Measurements from ENCODE around the gene SPC24. TPM values are rescaled to one million over a fixed set of nuclear protein-coding genes. Genes with fewer than 3 reads are reported as not detected.

The SPC24 gene
- total RNA-seq, 2 donors from 2014 or later, result 35.4 to 50.0 TPM

DNA sequence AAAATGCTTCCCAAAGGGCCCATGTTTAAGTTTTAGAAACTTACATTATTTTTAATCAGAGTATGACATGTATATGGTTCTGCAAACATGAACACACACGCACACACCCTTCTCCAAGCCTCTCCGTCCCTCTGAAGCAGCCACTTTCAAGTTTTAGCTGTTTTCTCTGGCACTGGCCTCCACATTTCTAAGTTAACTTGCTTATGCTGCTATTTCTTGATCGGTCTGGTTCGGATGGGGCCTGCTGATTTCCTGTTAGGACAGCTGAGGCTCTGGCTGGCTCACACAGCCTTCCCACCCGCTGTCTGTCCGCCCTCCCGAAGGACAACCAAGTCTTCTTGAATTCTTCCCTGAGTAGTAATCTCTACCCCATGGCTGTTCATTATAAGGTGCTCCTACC is 4.4 kb downstream of the SPC24 start:
- Histone ChIP-seq H3K27ac (ENCODE audit: low read depth, low read length) (no peak overlapping the region), H3K9ac (ENCODE audit: extremely low read depth, low read length, poor library complexity, severe bottlenecking) (no peak overlapping the region), H3K9me3 (ENCODE audit: control insufficient read depth, low read length) (no peaks in the 10 kb centered on the region), H3K36me3 (ENCODE audit: control insufficient read depth, insufficient read depth, low read length) (peaks cover 13% of the 10 kb centered on the region), H3K4me1 (ENCODE audit: control insufficient read depth, insufficient read depth, low read length) (no peaks in the 10 kb centered on the region), H3K4me3 (ENCODE audit: low read length) (no peak overlapping the region), H3K27me3 (ENCODE audit: control insufficient read depth, insufficient read depth, low read length, poor library complexity, severe bottlenecking) (no peaks in the 10 kb centered on the region)
- peak overlapping the region; percentile 52 for H3K27ac Mint-ChIP-seq
- no peaks in the 10 kb centered on the region for H3K27me3 Mint-ChIP-seq (ENCODE audit: insufficient read depth)
- peaks cover 8% of the 10 kb centered on the region for H3K4me1 Mint-ChIP-seq
- no peaks in the 10 kb centered on the region for H3K9me3 Mint-ChIP-seq
- peaks cover 23% of the 10 kb centered on the region for H3K36me3 Mint-ChIP-seq (ENCODE audit: low read depth)
- no peak for DNase-seq
- TF ChIP-seq CTCF (conservative IDR thresholded peaks at IDR 0.05), result no peak
- H3K4me3 Mint-ChIP-seq, result no peak overlapping the region
- WGBS, 2 experiments (ENCODE audit: insufficient coverage in 1 of 2, insufficient read length in 1 of 2), result 94 to 100% methylated on average over 7 of the region's 7 CpGs

- H3K9me3 ChIP-seq (ENCODE audit: control insufficient read depth, low read length), result no peaks in the 10 kb centered on the region
- H3K9ac ChIP-seq (ENCODE audit: extremely low read depth, low read length, poor library complexity, severe bottlenecking), result no peak overlapping the region
- H3K4me3 Mint-ChIP-seq, result no peak overlapping the region
- 98 to 99% methylated on average over 14 of the region's 14 CpGs for WGBS, 2 experiments (ENCODE audit: insufficient coverage in 1 of 2, insufficient read length in 1 of 2)
- no peaks in the 10 kb centered on the region for H3K4me1 Mint-ChIP-seq
- H3K27ac Mint-ChIP-seq, result no peak overlapping the region
- H3K36me3 ChIP-seq (ENCODE audit: control insufficient read depth, insufficient read depth, low read length), result peaks cover 26% of the 10 kb centered on the region
- H3K36me3 Mint-ChIP-seq (ENCODE audit: low read depth), result peaks cover 35% of the 10 kb centered on the region
- H3K27me3 Mint-ChIP-seq (ENCODE audit: insufficient read depth), result no peaks in the 10 kb centered on the region
- no peak overlapping the region for H3K27ac ChIP-seq (ENCODE audit: low read depth, low read length)
- DNase-seq, result no peak
- no peak for TF ChIP-seq CTCF (conservative IDR thresholded peaks at IDR 0.05)
- H3K4me3 ChIP-seq (ENCODE audit: low read length), result no peak overlapping the region
- H3K27me3 ChIP-seq (ENCODE audit: control insufficient read depth, insufficient read depth, low read length, poor library complexity, severe bottlenecking), result no peaks in the 10 kb centered on the region
- H3K4me1 ChIP-seq (ENCODE audit: control insufficient read depth, insufficient read depth, low read length), result peaks cover 1% of the 10 kb centered on the region
- H3K9me3 Mint-ChIP-seq, result no peaks in the 10 kb centered on the region
Observed at GRCh38 chr19:11148001-11148400, 7.6 kb downstream of the SPC24 start.

- Mint-ChIP-seq H3K9me3 (no peaks in the 10 kb centered on the region), H3K4me3 (no peak overlapping the region), H3K36me3 (ENCODE audit: low read depth) (peaks cover 28% of the 10 kb centered on the region), H3K4me1 (peaks cover 2% of the 10 kb centered on the region), H3K27me3 (ENCODE audit: insufficient read depth) (no peaks in the 10 kb centered on the region), H3K27ac (no peak overlapping the region)
- Histone ChIP-seq H3K4me1 (ENCODE audit: control insufficient read depth, insufficient read depth, low read length) (peaks cover 5% of the 10 kb centered on the region), H3K27ac (ENCODE audit: low read depth, low read length) (no peak overlapping the region), H3K4me3 (ENCODE audit: low read length) (no peak overlapping the region), H3K27me3 (ENCODE audit: control insufficient read depth, insufficient read depth, low read length, poor library complexity, severe bottlenecking) (no peaks in the 10 kb centered on the region), H3K9ac (ENCODE audit: extremely low read depth, low read length, poor library complexity, severe bottlenecking) (no peak overlapping the region), H3K36me3 (ENCODE audit: control insufficient read depth, insufficient read depth, low read length) (peaks cover 19% of the 10 kb centered on the region), H3K9me3 (ENCODE audit: control insufficient read depth, low read length) (no peaks in the 10 kb centered on the region)
- 95% methylated on average over 3 of the region's 3 CpGs; no CpG with 5 or more reads in 1 of the 2 experiments for whole genome bisulfite sequencing, 2 experiments (ENCODE audit: insufficient coverage in 1 of 2, insufficient read length in 1 of 2)
- TF ChIP-seq CTCF (conservative IDR thresholded peaks at IDR 0.05), result no peak
- no peak for DNase-seq
Observed at GRCh38 chr19:11145536-11145924, 10.1 kb downstream of the SPC24 start.
